ENCODE results near the gene SYMPK.

GRCh38 chr19:45821570-45821969 is 41.4 kb downstream of the SYMPK start:
- TF ChIP-seq TAF1 (IDR thresholded peaks at IDR 0.05; ENCODE audit: borderline replicate concordance, low read depth, low read length) (no peak), POLR2A (IDR thresholded peaks at IDR 0.05; ENCODE audit: low read depth, low read length) (no peak)

Data from GM12892 (cell line).